GM19238 (cell line): ENCODE results near the gene CACNA1B.

Experiments used
- DNase-seq: peaks from one replicate; pipeline ENCODE4 v3.0.0; 2011; ENCODE audit warnings: low spot score; ENCODE audit not compliant: insufficient read length

The CACNA1B gene

DNA sequence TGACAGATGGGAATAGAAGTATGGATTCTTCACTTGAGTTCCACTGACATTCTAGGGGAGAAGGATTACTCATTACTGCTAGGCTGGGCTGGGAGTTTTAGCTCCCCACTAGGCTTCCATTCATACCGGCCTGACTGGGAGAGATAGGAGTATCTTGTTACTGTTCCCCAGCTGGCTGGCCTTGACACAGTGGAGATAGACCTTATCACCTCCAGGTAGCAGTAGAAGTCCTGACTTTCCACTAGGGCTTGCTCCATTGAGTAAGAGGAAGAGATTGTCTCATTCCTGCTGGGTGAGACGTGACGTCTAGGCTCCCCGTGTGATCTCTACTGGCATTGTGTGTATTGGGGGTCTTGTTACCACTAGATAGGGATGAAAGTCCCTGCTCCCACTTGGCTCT lies 156.4 kb downstream of the CACNA1B start:
- DNase-seq, result no peak

DNA sequence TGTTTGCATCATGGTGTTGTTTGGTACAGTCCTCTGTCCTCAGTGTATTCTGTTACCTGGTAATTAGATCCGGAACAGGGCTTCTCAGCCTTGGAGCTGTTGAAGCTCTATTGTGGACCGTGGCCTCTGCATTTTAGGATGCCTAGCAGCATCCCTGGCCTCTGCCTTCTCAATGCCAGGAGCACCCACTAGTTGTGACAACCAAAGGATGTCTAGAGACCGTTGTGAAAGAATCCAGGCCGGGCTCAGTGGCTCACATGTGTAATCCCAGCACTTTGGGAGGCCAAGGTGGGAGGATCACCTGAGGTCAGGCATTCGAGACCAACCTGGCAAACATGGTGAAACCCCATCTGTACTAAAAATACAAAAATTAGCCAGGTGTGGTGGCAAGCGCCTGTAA lies 159.6 kb downstream of the CACNA1B start:
- no peak for DNase-seq

DNA sequence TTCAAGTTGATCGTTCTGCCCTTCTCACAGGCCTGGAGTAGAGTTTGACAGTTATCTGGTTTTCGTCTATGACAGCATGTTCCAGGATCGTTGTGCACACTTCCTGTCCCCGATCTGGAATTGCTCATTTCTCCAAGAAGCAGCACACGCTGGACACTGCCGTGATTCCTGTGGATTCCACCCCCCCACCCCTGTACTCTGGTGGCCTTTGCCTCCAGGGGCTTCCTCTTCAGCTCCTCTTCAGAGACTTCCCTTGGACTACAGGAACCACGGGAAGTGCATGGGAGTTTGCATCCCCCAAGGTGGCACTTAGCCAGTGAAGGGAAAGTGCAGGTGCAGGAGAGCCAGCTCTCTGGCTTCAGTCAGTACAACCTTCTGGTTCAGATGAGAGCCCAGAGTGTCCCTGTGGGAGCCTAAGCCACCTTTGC lies 160.7 kb downstream of the CACNA1B start:
- DNase-seq, result no peak

DNA sequence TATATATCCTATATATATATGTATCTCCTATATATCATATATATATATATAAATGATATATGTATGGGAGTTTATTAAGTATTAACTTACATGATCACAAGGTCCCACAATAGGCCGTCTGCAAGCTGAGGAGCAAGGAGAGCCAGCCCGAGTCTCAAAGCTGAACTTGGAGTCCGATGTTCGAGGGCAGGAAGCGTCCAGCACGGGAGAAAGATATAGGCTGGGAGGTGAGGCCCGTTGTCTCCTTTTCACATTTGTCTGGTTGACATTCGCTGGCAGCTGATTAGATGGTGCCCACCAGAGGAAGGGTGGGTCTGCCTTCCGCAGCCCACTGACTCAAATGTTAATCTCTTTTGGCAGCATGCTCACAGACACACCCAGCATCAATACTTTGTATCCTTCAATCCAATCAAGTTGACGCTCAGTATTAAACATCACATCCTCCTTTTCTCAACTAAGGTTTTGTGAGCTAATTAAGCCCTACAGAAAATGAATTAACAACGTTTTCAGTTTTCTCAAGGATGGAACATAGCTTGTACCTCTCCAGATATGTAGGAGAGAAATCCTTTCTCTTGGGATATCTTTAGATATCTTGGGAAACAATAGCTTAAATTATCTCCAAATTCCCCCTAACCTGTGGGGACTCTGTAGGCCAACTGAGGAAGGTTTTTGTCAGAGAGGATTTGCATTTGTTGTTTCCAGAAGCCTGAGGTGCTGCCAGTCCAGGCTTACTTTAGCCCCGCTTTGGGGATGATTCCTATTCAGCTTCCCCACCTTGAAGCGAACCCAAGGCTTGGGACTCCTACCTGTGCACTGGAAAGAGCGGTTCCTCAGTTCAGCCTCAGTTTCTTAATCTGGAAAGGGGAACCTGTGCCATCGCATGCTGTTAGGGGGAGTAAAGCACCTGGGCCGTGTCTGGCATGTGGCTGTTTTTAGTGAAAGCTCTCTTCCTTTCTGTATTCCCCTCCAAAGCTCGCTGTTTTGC lies 163.2 kb downstream of the CACNA1B start:
- no peak for DNase-seq

DNA sequence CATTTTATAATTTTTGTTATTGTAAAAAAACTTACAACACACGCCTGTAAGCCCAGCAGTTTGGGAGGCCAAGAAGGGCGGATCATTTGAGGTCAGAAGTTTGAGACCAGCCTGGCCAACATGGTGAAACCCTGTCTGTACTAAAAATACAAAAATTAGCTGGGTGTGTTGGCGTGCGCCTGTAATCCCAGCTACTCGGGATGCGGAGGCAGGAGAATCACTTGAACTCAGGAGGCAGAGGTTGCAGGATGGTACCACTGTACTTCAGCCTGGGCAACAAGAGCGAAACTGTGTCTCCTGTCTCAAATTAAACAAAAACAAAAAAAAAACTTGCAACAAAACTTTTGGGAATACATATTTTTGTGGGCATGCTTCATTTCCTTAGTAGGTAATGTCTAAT lies 164.6 kb downstream of the CACNA1B start:
- DNase-seq, result no peak

DNA sequence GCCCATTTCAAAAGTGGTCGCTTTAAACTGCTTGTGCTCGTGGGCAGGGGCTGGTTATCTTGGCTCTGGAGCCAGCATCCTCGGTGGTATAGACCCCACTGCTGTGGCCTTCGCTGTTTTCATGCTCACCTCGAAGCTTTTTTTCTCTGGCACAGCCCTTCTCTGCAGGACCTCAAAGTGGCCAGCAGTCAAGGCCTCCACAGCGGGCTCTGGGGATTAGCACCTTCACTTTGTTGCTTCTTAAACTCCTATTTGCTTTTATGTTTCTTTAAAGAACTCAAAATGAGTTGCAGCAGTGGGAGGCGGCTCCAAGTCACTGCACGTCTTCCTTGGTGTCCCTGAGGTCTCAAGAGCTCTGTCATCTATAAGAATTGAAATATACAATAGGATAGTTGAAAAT lies 165.1 kb downstream of the CACNA1B start:
- DNase-seq, result no peak

DNA sequence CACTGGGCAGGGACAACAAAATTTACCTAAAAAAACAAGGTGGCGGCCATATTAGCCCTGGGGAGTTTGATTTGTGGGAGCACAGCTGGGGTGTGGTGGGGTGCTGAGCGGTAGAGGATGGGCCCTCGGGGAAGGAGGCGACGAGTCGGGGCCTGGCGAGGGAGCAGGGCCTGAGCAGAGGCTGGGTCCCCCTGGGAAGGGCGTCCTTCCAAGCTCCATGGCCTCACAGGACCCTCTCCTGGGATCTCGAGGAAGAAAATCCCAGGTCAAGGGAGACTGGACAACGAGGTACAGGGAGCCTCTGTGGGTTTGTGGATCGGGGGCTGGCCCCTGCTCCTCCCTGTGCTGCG lies 165.5 kb downstream of the CACNA1B start:
- DNase-seq, result no peak

DNA sequence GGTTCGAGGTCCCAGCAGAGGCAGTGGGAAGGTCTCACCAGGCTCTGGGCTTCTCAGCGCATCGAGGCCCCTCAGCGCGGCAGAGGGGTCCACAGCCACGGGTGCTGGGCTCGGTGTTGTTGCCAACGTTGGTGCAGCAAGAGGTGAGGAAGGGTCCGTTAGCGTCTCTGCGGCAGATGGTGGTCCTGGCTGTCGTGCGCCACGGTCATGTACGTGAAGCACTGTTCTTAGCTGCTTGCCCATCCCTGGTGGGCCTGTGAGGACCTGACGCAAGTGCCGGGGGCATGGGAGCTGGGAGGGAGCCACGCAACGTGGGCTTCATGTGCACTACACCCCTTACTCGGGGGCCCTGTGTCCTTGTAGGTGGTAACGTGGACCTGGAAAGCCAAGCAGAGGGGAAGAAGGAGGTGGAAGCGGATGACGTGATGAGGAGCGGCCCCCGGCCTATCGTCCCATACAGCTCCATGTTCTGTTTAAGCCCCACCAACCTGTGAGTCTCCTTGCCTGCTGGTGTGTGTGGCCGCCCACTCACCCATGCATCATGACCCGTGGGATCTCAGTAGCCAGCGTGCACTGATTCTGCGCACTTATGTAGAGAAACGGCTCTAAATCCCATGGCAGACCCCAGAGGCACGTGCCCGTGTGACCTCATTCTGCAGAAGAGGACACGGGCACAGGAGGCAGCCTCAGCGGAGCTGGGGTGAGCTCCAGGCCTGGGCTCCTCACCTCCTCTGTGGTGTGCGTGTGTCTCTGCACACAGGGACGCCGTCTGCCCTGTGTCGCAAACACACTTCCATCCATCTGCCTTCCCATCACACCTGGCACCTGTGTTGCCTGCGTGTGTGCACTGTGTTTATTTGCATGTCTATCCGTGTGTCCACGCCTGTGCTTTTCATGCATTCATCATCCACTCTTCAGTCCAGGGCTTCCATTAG lies 166.1 kb downstream of the CACNA1B start:
- DNase-seq, result no peak

DNA sequence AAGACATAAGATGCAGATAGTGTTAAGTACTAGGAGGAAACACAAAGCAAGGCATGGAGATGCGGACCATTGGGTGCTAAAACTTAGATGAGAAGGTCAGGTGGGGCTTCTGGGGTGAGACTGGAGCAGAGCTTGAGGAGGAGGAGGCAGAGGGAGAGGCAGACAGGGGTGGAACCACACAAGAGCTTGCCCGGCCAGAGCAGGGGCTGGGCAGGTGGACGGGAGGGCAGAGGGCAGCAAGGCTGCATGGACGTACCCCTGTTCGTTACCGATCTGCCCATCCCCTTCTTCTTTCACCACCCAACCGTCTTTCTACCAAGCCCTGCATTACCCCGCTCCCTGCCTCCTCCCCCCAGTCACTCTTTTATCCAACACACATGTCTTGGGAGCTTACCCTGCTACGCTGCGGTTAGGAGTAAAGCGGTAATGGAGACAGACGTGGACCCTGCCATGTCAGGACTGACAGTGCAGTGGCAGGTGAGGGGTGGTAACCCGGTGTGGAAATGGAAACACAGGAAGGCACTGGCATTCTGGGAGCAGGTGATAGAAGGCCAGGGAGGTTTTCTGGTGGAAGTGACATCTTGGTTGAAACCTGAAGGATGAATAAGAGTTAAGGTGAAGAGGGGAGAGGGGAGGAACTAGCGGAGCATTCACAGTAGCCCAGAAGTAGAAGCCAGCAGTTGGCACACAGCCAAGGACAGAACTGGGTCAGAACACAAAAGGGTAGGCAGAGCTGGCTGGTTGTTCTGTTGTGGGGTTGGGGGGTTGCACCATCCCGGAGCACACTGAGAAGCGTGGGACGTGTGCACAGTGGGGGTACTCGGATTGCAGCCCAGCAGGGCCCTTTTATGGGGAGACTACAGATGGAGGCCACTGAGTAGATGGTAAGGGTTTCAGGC lies 167.2 kb downstream of the CACNA1B start:
- DNase-seq, result no peak

DNA sequence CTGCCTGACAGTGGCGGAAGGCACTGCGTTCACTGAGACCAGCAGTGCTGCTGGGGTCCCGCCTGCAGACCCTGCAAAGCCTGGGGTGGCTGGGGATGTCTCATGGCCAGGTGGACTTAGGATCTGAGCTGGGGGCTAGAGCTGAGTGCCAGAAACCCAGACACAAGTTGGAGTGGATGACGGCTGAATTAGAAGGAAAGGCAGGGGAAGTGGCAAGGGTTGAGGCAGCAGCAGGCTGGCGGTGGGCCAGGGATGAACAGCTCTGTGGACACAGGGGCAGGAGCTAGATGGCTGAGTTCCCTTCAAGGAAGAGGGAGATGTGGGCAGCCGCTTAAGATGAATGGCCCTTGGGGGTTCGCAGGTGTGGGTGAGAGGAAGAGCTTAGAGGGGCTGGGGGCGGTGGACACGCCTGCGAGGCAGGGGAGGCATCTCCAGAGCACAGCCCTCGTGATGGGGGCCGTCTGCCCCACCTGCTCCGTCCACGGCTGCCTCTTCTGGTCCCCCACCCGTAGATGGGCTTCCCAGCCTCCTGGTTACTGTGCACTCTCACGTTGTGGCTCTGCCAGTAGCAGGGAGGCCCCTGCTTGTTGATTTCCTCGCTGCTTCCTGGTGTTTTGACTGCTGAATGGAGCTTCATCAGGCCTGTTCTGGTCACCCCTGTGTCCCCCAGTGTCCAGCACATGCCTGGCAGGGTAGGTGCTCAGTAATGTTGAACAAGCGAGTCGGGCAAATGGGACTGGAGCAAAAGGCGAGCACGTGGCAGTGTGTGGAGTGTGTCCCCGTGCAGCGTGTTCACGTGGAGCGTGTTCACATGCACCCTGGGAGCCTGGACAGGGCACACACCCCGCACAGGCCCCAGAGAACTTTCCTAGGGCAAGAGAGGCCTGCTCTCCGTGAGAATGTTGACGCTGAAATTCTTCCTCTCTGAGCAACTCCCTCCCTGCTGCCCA lies 168.2 kb downstream of the CACNA1B start:
- no peak for DNase-seq

DNA sequence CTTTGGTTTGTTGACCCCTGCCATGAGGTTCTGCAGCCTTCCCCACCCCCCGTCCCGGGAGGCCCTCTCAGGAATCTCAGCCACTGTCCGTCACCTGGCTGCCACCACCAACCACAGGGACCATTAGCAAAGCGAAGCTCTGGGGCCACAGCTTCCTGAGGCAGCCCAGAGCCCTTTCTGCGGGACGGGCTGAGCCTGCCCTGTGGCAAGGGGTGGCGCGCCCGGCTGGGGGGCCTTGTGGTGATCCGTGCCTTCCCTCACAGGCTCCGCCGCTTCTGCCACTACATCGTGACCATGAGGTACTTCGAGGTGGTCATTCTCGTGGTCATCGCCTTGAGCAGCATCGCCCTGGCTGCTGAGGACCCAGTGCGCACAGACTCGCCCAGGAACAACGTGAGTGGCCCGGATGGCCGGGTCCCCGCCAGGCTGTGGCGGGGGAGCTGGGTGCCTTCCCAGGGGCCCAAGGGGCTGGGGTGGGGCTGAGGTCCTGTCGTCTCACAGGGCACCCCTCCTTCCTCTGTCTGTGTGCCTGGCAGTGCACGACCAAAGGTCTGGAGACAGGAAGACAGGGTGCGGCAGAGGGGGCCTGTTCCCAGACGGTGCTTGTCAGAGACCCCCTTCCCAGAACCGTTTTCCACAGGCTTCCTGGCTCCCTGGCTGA lies 169.2 kb downstream of the CACNA1B start:
- DNase-seq, result no peak

DNA sequence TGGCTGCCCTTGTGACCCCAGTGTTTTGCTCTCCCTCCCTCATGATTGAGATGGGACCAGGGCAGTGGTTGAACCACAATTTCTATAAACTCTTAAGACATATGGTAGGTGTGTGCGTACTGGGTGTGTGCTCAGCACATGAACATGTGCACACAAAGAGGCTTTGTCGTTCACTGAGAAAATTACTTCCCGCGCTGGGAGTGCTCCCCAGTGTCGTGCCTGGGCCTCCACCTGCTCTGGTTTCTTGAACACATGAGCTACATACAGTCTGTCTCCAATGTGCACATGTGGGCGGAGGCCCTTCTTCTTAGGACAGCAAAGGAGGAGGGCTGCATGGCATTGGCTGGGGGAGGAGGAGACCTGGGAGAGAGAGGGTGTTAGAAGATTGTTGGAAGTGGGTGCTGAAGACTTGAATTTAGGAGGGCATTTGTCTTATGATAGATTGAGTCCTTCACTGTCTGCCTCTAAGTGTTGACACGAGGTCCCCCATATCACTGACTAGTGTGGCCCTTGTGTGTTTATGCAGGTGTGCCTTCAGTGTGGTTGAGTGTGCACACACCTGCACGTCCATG lies 170.0 kb downstream of the CACNA1B start:
- no peak for DNase-seq

DNA sequence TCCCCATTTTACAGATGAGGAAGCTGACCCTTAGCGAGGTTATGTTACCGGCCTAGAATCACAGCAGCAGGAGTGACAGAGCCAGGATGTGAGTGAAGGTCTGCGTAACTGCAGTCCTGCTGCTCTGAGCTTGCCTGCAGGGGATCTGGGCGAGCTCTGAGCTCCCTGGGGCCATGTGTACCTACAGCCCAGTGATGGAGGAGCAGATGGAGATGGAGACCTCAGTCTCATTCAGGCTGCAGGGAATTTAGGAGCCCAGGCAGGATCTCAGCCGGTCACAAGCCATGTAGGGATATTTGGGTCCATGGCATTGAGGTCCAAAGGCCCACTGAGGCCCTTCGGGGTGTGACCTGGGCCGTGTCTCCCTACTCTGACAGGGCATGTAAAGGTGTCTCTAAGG lies 170.6 kb downstream of the CACNA1B start:
- DNase-seq, result no peak

DNA sequence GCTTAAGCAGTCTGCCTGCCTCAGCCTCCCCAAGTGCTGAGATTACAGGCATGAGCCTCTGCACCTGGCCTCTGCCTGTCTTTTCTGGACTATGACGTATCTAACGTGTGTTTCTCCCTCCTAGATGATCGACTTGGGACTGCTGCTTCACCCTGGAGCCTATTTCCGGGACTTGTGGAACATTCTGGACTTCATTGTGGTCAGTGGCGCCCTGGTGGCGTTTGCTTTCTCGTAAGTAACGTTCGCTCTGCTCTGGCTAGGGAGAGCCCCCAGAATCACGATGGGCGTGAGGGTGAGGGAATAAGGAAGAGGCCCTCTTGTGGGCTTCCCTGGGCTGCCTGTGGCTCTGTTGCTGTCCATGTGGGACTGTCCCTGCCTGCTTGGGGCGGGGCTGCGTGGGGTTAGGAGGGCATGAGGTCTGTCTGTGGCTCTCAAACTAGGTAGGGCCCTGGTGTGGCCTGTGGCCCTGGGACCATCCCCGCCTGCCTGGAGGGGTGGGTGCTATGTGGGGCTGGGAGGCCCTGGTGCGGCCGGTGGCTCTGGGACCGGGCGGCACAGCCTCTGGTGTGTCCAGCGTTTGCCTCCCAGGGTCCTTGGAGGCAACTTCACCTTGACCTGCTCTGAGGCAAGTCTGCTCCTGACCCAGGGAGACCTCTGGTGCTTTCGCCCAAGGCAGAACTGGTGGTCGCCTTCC lies 171.7 kb downstream of the CACNA1B start:
- no peak for DNase-seq

DNA sequence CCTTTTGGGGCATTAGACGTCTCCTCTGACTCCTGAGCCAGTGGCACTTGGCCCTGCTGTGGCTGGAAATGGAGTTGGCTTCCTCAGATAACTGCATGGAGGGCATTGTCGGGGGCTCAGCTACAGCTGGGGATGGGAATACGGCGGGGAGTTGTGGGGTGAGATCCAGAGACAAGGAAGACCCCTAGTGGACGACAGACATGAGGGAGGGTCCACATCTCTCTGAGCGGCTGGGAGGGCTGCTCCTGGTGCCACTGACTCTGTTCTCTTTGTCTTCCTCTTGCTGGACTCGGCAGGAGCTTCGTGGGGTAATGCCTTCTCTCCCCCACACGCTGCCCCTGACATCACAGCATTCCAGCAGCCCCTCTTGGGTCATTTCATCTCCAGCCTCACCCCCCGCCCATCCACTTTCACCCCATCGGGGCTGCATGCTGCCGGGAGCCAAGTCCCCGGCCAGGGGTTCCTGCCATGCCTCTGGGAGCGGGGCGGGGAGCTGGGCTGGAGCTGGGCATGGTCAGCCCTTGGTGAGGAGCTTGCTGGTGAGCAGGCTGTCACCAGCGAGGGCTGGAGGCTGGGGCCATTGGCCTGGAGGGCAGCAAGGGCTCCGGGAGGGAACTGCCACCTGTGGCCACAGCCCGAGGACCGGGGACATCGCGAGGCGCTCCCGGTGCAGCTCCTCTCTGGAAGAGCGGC lies 172.3 kb downstream of the CACNA1B start:
- DNase-seq, result no peak

DNA sequence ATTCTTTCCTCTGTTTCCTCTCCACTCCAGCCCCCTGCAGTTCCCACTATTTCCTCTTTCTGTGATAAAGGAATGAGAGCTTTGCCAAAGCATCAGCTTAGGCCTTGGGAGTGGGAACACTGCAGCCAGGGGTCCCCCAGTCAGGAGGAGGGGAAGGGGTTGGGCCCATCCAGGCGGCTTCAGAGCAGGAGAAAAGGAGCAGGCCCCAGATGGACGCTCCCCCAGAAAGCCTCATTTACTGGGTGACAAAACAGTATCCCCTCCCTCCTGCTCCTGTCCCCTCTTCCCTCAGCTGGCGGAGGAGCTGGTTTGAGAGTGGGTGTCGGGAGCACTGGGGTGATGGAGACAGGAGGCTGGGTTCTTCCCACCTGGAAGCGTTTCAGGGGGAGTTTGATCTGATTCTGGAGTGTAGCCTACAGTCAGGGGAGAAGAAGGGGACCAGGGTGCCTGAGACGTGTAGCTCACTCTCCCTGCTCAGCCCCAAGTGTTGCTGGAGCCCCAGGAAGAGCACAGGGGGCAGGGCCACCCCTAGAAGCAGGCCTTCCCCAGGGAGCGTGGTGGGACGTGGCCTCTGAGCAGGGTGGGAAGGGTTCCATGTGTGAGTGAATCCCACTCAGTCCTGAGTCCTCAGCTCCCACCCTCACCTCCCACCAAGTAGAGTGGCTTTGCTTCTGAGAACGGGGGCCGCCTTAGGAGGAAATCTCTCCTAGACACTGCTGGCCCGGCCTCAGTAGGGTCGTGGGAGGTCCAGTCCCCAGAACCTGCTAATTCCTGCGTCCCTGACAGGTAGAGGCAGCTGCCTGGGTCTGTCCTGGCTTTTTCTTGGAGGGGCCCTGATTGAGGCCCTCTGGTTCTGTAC lies 173.1 kb downstream of the CACNA1B start:
- DNase-seq, result no peak
